Neural cell (in vitro differentiated cells): Measurements from ENCODE around the gene UBE2L3. TPM values are rescaled to one million over a fixed set of nuclear protein-coding genes. Genes with fewer than 3 reads are reported as not detected.

Experiments
- H2AFZ ChIP-seq: fragments of 200-600, 300-800 bp; sonication (generic), shearing (Covaris generic); 2 replicates; pipeline ENCODE4 v1.6.0; 2014; ENCODE audit warnings: low read depth, mild to moderate bottlenecking, antibody characterized with exemption, low read length, moderate library complexity
- H3F3A ChIP-seq: fragments of 200-600 bp; shearing (Covaris generic); 2 replicates; pipeline ENCODE4 v1.6.1; 2016; ENCODE audit warnings: mild to moderate bottlenecking, moderate library complexity, mixed read lengths, antibody characterized with exemption, low read length; ENCODE audit not compliant: insufficient read depth, poor library complexity, severe bottlenecking
- H3K27ac ChIP-seq: fragments of 200-600, 300-800 bp; sonication (generic), shearing (Covaris generic); 2 replicates; pipeline ENCODE4 v1.5.1; 2014; ENCODE audit warnings: mild to moderate bottlenecking, low read length, moderate library complexity
- H3K27me3 ChIP-seq: fragments of 300-800, 200-600 bp; sonication (generic), shearing (Covaris generic); 2 replicates; pipeline ENCODE4 v1.6.0; 2014; ENCODE audit warnings: mild to moderate bottlenecking, low read depth, low read length, moderate library complexity; ENCODE audit not compliant: insufficient read depth
- H3K36me3 ChIP-seq: fragments of 300-800, 200-600 bp; sonication (generic), shearing (Covaris generic); 2 replicates; pipeline ENCODE4 v1.5.1; 2014; ENCODE audit warnings: mild to moderate bottlenecking, antibody characterized with exemption, low read length, moderate library complexity; ENCODE audit not compliant: insufficient read depth
- H3K4me2 ChIP-seq: fragments of 300-800, 200-600 bp; sonication (generic), shearing (Covaris generic); 2 replicates; pipeline ENCODE4 v1.6.0; 2014; ENCODE audit warnings: mild to moderate bottlenecking, low read length
- H3K4me3 ChIP-seq: fragments of 300-800, 200-600 bp; sonication (generic), shearing (Covaris generic); 2 replicates; pipeline ENCODE4 v1.5.1; 2014; ENCODE audit warnings: mild to moderate bottlenecking, low read length, moderate library complexity
- H3K79me2 ChIP-seq: fragments of 200-600 bp; shearing (Covaris generic); replicated peaks from 2 replicates; pipeline ENCODE4 v1.6.0; 2014; ENCODE audit warnings: mild to moderate bottlenecking, low read length, moderate library complexity; ENCODE audit not compliant: insufficient read depth
- H3K9ac ChIP-seq: fragments of 300-800, 200-600 bp; sonication (generic), shearing (Covaris generic); 2 replicates; pipeline ENCODE4 v1.6.1; 2016; ENCODE audit warnings: mild to moderate bottlenecking, low read length, mixed read lengths
- H3K9me2 ChIP-seq: fragments of 200-600 bp; shearing (Covaris generic); 2 replicates; pipeline ENCODE4 v1.6.1; 2016; ENCODE audit warnings: mild to moderate bottlenecking, low read length, mixed read lengths; ENCODE audit not compliant: insufficient read depth
- H3K9me3 ChIP-seq: fragments of 200-600, 300-800 bp; sonication (generic), shearing (Covaris generic); 2 replicates; pipeline ENCODE4 v1.6.1; 2016; ENCODE audit warnings: mild to moderate bottlenecking, mixed run types, low read length, moderate library complexity, mixed read lengths
- H4K20me1 ChIP-seq: fragments of 200-600 bp; shearing (Covaris generic); 2 replicates; pipeline ENCODE4 v1.6.1; 2016; ENCODE audit warnings: mild to moderate bottlenecking, mixed run types; ENCODE audit not compliant: insufficient read depth
- EP300 ChIP-seq: fragments of 450-650 bp; conservative IDR thresholded peaks from 2 replicates; pipeline ENCODE4 v1.6.1; 2014; ENCODE audit warnings: antibody characterized with exemption, mild to moderate bottlenecking, moderate library complexity; ENCODE audit not compliant: poor library complexity, severe bottlenecking
- EZH2 ChIP-seq: fragments of 200-600, 300-800 bp; shearing (Covaris generic), sonication (generic); IDR thresholded peaks from 2 replicates; pipeline ENCODE4 v1.6.1; 2014; ENCODE audit warnings: antibody characterized with exemption, low read length, borderline replicate concordance, mild to moderate bottlenecking; ENCODE audit not compliant: insufficient read depth, poor library complexity, severe bottlenecking
- MXI1 ChIP-seq: fragments of 450-650 bp; conservative IDR thresholded peaks from 2 replicates; pipeline ENCODE4 v1.6.1; 2014; ENCODE audit warnings: antibody characterized with exemption, mild to moderate bottlenecking; ENCODE audit not compliant: poor library complexity, severe bottlenecking
- POLR2AphosphoS5 ChIP-seq: IDR thresholded peaks from 2 replicates; pipeline ENCODE4 v1.6.1; 2012
- RAD21 ChIP-seq: fragments of 450-650 bp; conservative IDR thresholded peaks from 2 replicates; pipeline ENCODE4 v1.6.1; 2014; ENCODE audit warnings: antibody characterized with exemption, mild to moderate bottlenecking, moderate library complexity
- SMC3 ChIP-seq: fragments of 450-650 bp; conservative IDR thresholded peaks from 2 replicates; pipeline ENCODE4 v1.6.1; 2014; ENCODE audit warnings: antibody characterized with exemption, mild to moderate bottlenecking, moderate library complexity; ENCODE audit not compliant: poor library complexity
- TAF1 ChIP-seq: IDR thresholded peaks from 2 replicates; pipeline ENCODE4 v1.6.1; 2012; ENCODE audit warnings: low read depth
- polyA plus RNA-seq: library from polyadenylated mRNA; depleted of rRNA; stranded (reverse); fragments of >200 nt; gene quantifications from 2 replicates; pipeline ENCODE4 v1.2.3, GENCODE V29; 2014
- TF ChIP-seq, protein P1 (sequence below): IDR thresholded peaks from 2 replicates; pipeline ENCODE4 v1.6.1; 2012; ENCODE audit warnings: borderline replicate concordance
- TF ChIP-seq, protein P2 (sequence below): fragments of 450-650 bp; IDR thresholded peaks from 2 replicates; pipeline ENCODE4 v1.5.1; 2014; ENCODE audit warnings: antibody characterized with exemption, mild to moderate bottlenecking, moderate library complexity; ENCODE audit not compliant: poor library complexity, severe bottlenecking

UBE2L3 gene
- polyA plus RNA-seq, 1 donor from 2014 or later = 49.1 TPM

DNA sequence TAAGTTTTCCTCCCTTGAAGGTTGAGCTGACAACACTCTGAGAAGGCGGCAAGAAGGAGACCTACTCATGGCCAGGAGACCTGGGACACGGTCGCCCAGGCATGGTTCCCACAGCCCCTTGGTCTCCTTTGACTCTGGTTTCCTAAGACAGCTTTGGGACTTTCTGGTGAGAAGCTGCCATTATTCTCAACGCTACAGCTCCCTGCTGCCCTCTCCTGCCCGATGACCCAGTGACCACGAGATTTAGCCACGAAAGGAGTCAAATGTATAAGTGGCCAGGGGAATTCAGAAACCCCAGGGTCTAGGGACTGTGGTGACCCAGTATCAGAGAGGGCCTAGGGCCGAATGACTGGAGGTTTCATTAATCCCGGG is 73.9 kb downstream of the UBE2L3 start:
- TF ChIP-seq, protein P1, sequence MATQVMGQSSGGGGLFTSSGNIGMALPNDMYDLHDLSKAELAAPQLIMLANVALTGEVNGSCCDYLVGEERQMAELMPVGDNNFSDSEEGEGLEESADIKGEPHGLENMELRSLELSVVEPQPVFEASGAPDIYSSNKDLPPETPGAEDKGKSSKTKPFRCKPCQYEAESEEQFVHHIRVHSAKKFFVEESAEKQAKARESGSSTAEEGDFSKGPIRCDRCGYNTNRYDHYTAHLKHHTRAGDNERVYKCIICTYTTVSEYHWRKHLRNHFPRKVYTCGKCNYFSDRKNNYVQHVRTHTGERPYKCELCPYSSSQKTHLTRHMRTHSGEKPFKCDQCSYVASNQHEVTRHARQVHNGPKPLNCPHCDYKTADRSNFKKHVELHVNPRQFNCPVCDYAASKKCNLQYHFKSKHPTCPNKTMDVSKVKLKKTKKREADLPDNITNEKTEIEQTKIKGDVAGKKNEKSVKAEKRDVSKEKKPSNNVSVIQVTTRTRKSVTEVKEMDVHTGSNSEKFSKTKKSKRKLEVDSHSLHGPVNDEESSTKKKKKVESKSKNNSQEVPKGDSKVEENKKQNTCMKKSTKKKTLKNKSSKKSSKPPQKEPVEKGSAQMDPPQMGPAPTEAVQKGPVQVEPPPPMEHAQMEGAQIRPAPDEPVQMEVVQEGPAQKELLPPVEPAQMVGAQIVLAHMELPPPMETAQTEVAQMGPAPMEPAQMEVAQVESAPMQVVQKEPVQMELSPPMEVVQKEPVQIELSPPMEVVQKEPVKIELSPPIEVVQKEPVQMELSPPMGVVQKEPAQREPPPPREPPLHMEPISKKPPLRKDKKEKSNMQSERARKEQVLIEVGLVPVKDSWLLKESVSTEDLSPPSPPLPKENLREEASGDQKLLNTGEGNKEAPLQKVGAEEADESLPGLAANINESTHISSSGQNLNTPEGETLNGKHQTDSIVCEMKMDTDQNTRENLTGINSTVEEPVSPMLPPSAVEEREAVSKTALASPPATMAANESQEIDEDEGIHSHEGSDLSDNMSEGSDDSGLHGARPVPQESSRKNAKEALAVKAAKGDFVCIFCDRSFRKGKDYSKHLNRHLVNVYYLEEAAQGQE = no peak
- TF ChIP-seq, protein P2, sequence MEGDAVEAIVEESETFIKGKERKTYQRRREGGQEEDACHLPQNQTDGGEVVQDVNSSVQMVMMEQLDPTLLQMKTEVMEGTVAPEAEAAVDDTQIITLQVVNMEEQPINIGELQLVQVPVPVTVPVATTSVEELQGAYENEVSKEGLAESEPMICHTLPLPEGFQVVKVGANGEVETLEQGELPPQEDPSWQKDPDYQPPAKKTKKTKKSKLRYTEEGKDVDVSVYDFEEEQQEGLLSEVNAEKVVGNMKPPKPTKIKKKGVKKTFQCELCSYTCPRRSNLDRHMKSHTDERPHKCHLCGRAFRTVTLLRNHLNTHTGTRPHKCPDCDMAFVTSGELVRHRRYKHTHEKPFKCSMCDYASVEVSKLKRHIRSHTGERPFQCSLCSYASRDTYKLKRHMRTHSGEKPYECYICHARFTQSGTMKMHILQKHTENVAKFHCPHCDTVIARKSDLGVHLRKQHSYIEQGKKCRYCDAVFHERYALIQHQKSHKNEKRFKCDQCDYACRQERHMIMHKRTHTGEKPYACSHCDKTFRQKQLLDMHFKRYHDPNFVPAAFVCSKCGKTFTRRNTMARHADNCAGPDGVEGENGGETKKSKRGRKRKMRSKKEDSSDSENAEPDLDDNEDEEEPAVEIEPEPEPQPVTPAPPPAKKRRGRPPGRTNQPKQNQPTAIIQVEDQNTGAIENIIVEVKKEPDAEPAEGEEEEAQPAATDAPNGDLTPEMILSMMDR = peak; percentile 41
- TF ChIP-seq RAD21 (peak; percentile 28), SMC3 (no peak)
- Histone ChIP-seq H3K79me2 (no peaks in the 10 kb centered on the region), H3F3A (no peaks in the 10 kb centered on the region), H3K9me3 (no peaks in the 10 kb centered on the region), H2AFZ (peak overlapping the region; percentile 16), H3K4me2 (peak overlapping the region; percentile 79), H3K4me3 (peak overlapping the region; percentile 86), H3K36me3 (no peaks in the 10 kb centered on the region), H3K27ac (no peak overlapping the region), H3K9me2 (no peaks in the 10 kb centered on the region), H4K20me1 (no peaks in the 10 kb centered on the region), H3K27me3 (no peaks in the 10 kb centered on the region), H3K9ac (no peak overlapping the region)

DNA sequence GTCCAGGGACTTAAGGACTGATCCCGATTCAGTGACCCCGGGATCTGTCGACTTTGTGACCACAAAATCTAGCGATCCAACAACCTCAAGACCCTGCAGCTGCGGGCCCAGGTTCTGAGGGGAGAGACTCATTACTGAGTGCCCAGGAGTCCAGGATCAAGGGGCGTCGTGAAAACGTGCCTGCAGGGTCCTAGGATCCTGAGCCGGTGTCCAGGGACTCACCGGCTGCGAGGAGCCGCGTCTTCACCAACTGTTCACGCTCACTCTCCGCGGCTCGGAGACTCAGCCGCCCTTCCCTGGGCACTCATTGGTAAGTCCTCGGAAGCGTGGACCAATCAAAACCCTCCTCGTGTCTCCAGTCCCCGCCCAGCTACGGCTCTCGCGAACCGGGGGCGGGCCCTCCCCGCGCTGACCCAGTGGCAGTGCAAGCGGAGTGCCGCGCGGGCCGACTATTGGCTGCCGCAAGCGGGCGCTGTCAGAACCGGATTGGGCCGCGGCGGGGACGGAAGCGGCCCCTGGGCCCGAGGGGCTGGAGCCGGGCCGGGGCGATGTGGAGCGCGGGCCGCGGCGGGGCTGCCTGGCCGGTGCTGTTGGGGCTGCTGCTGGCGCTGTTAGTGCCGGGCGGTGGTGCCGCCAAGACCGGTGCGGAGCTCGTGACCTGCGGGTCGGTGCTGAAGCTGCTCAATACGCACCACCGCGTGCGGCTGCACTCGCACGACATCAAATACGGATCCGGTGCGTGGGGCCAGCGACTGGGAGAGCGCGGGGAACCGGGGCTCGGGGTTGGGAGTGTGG is 74.5 kb downstream of the UBE2L3 start, which contains the start of gene SDF2L1:
Gene SDF2L1, plus strand, starts transcription at position 514 of the 795 bp plus-strand sequence. Its CDS starts 35 bp downstream, at position 549.
- no peaks in the 10 kb centered on the region for H3K79me2 ChIP-seq
- H3K9me2 ChIP-seq = no peaks in the 10 kb centered on the region
- H3F3A ChIP-seq = no peaks in the 10 kb centered on the region
- no peaks in the 10 kb centered on the region for H4K20me1 ChIP-seq
- H2AFZ ChIP-seq = peak within 1 kb of the TSS; percentile 88
- TF ChIP-seq TAF1 (no peak), EZH2 (no peak), EP300 (peak; percentile 44), POLR2AphosphoS5 (peak; percentile 24), MXI1 (peak; percentile 81), SMC3 (no peak), RAD21 (no peak)
- TF ChIP-seq, protein P2 = no peak
- TF ChIP-seq, protein P1 = no peak
- no peaks in the 10 kb centered on the region for H3K27me3 ChIP-seq
- H3K9ac ChIP-seq = peak within 1 kb of the TSS; percentile 64
- H3K27ac ChIP-seq = no peak within 1 kb of the TSS
- no peaks in the 10 kb centered on the region for H3K36me3 ChIP-seq
- H3K9me3 ChIP-seq = no peaks in the 10 kb centered on the region
- peak within 1 kb of the TSS; percentile 86 for H3K4me3 ChIP-seq
- H3K4me2 ChIP-seq = peak within 1 kb of the TSS; percentile 89
